Activated T-helper 1 cell treated with anti-CD3 and anti-CD28 coated beads, Interleukin-2, amount 50 U/mL, for 16 hours (primary cell): ENCODE results near the gene AUTS2.

Source experiments
- DNase-seq, 2 donors: peaks; one replicate each; pipeline ENCODE4 v3.0.0-alpha.2; 2020; ENCODE audit warnings: low read depth in 1 of 2, low spot score in 1 of 2

AUTS2 gene

GRCh38 chr7:69622960-69623359, 24.7 kb downstream of the AUTS2 start:
- DNase-seq, result no peak

GRCh38 chr7:69624435-69625230, 26.4 kb downstream of the AUTS2 start:
- DNase-seq, result no peak

GRCh38 chr7:69625238-69625637, 27.0 kb downstream of the AUTS2 start:
- DNase-seq, result no peak

- DNase-seq, result no peak
Observed at GRCh38 chr7:69625798-69626197, 27.5 kb downstream of the AUTS2 start.

GRCh38 chr7:69630292-69630691, 32.0 kb downstream of the AUTS2 start:
- no peak for DNase-seq

GRCh38 chr7:69631131-69631530, 32.9 kb downstream of the AUTS2 start:
- DNase-seq, result no peak

- DNase-seq, result no peak
Observed at GRCh38 chr7:69632280-69632679, 34.0 kb downstream of the AUTS2 start.

- no peak for DNase-seq
Observed at GRCh38 chr7:69633122-69633831, 35.0 kb downstream of the AUTS2 start.

GRCh38 chr7:69635555-69636185, 37.4 kb downstream of the AUTS2 start:
- no peak for DNase-seq

GRCh38 chr7:69638674-69639073, 40.4 kb downstream of the AUTS2 start:
- DNase-seq, result no peak

- DNase-seq, result no peak
Observed at GRCh38 chr7:69640216-69640615, 41.9 kb downstream of the AUTS2 start.

GRCh38 chr7:69640925-69641594, 42.8 kb downstream of the AUTS2 start:
- DNase-seq, result no peak

- no peak for DNase-seq
Observed at GRCh38 chr7:69643265-69643664, 45.0 kb downstream of the AUTS2 start.

GRCh38 chr7:69643708-69644445, 45.6 kb downstream of the AUTS2 start:
- no peak for DNase-seq

GRCh38 chr7:69645683-69646082, 47.4 kb downstream of the AUTS2 start:
- no peak for DNase-seq

- no peak for DNase-seq
Observed at GRCh38 chr7:69651101-69651590, 52.9 kb downstream of the AUTS2 start.

GRCh38 chr7:69652947-69653701, 54.8 kb downstream of the AUTS2 start:
- DNase-seq, result no peak

- DNase-seq, result no peak
Observed at GRCh38 chr7:69653806-69654205, 55.5 kb downstream of the AUTS2 start.

GRCh38 chr7:69654381-69654780, 56.1 kb downstream of the AUTS2 start:
- DNase-seq, result no peak
